ENCODE data around the gene ZNF335. TPM values are rescaled to one million over a fixed set of nuclear protein-coding genes. Genes with fewer than 3 reads are reported as not detected.
A peak's percentile ranks its signal among the peaks of the same experiment; 100 is the strongest.

Gene ZNF335
- total and polyA plus RNA-seq, 2 donors (not counting 3 experiments of a cell fraction or from before 2014, with no cell fraction given), result 17.3 to 22.8 TPM

GRCh38 chr20:46000262-46000996 lies 28.4 kb upstream of the ZNF335 start:
- no peaks in the 10 kb centered on the region for H3K4me1 ChIP-seq (ENCODE audit: control insufficient read depth, extremely low read depth, insufficient read depth, low read length)
- dilution Hi-C loops (cut with MboI; ENCODE audit: extremely low pct_ligation_motif_present, low sequenced_read_pairs) (no loop called here), intact Hi-C loops (cut with micrococcal nuclease) (no loop called here)
- ChIA-PET CTCF (interaction anchor here (2.0 to 5.8 kb wide), 4 partner anchors 12 to 14 kb away, joined by 8 to 48 read pairs (median 10); no protein-coding TSS in a partner anchor), POLR2A (no interaction called here)
- no peaks in the 10 kb centered on the region for H3K9me1 ChIP-seq (replicated peaks; ENCODE audit: control insufficient read depth, extremely low read depth, insufficient read depth, low read length)
- H3K9ac ChIP-seq (replicated peaks; ENCODE audit: extremely low read depth, insufficient read depth, low read length), result no peak overlapping the region
- no peak overlapping the region for H3K4me3 ChIP-seq (replicated peaks in 1 of 3; ENCODE audit: insufficient read depth in 1 of 3, low read depth in 1 of 3, low read length in 3 of 3)
- DNase-seq (ENCODE audit: low read depth, low spot score) (no peak), FAIRE-seq (peak; percentile 26)
- no peaks in the 10 kb centered on the region for H3K9me3 ChIP-seq (replicated peaks; ENCODE audit: control insufficient read depth, insufficient read depth, low read length)
- no peak for TF ChIP-seq GATA2 (IDR thresholded peaks at IDR 0.05; ENCODE audit: insufficient read depth, insufficient read length, low read depth, low read length)
- no peak for TF ChIP-seq POLR2AphosphoS5 (IDR thresholded peaks at IDR 0.05; ENCODE audit: insufficient read depth, low read depth, low read length)
- TF ChIP-seq CTCF (IDR thresholded peaks at IDR 0.05; ENCODE audit: extremely low read depth in 1 of 2, insufficient read depth in 1 of 2, low read depth in 1 of 2, low read length in 2 of 2), result no peak
- no peak for TF ChIP-seq JUN (IDR thresholded peaks at IDR 0.05; ENCODE audit: borderline replicate concordance, insufficient read depth, insufficient read length, low read depth)
- TF ChIP-seq FOS (IDR thresholded peaks at IDR 0.05; ENCODE audit: borderline replicate concordance, insufficient read depth, low read length), result no peak
- no peak for TF ChIP-seq MAX (IDR thresholded peaks at IDR 0.05; ENCODE audit: insufficient read depth, insufficient read length)
- no peak for TF ChIP-seq EZH2 (IDR thresholded peaks at IDR 0.05; ENCODE audit: borderline replicate concordance, low read depth, low read length, severe bottlenecking)
- no peaks in the 10 kb centered on the region for H3K36me3 ChIP-seq (ENCODE audit: control insufficient read depth in 2 of 2, extremely low read depth in 1 of 2, insufficient read depth in 2 of 2, low read length in 2 of 2)
- peaks cover 18 to 24% of the 10 kb centered on the region in 2 experiments for H3K27me3 ChIP-seq (ENCODE audit: control insufficient read depth in 2 of 2, insufficient read depth in 2 of 2, low read length in 2 of 2)
- H3K79me2 ChIP-seq (ENCODE audit: control insufficient read depth, insufficient read depth, low read length), result no peaks in the 10 kb centered on the region
- BruUV-seq (replicated peaks), result no TSS peak
- no peak overlapping the region for H2AFZ ChIP-seq (ENCODE audit: low read depth, low read length)
- no peak overlapping the region for H3K27ac ChIP-seq (ENCODE audit: insufficient read depth, low read depth, low read length)
- H4K20me1 ChIP-seq (replicated peaks; ENCODE audit: control insufficient read depth, extremely low read depth, insufficient read depth, low read length), result no peaks in the 10 kb centered on the region
- H3K4me2 ChIP-seq (ENCODE audit: insufficient read depth, low read length), result no peak overlapping the region
